GM12878 (cell line): ENCODE data around the gene MLLT3. TPM values are rescaled to one million over a fixed set of nuclear protein-coding genes. Genes with fewer than 3 reads are reported as not detected.
A peak's percentile ranks its signal among the peaks of the same experiment; 100 is the strongest.

Source experiments
- ATAC-seq: fragments of 200-7000 bp; cut with Tn5 transposase; 3 replicates; pipeline ENCODE4 v1.9.1; 2020; ENCODE audit warnings: mild to moderate bottlenecking, moderate library complexity
- BruUV-seq: library from RNA; stranded (reverse); fragments of 400-500 nt; replicated peaks from 2 replicates; lab custom pipeline; 2021; lab: Mats Ljungman, UMichigan
- CTCF ChIA-PET: fragments of 300-600 bp; sonication (Branson Sonifier 250); formaldehyde crosslinking; extraction: SDS; loops from one replicate; lab custom pipeline; 2021; ENCODE audit warnings: inconsistent platforms; lab: Yijun Ruan, JAX
- POLR2A ChIA-PET: fragments of 350-600 bp; formaldehyde crosslinking; extraction: SDS; loops from one replicate; lab custom pipeline; 2021; ENCODE audit warnings: inconsistent platforms; lab: Charles Lee
- RAD21 ChIA-PET: fragments of 300-600 bp; sonication (Branson Sonifier 250); formaldehyde crosslinking; loops from one replicate; lab custom pipeline; 2023; ENCODE audit warnings: antibody characterized with exemption; ENCODE audit not compliant: unreplicated experiment; lab: Charles Lee
- SMC1A ChIA-PET: fragments of 300-600 bp; sonication (Branson Sonifier 250); formaldehyde crosslinking; loops from one replicate; lab custom pipeline; 2023; ENCODE audit not compliant: unreplicated experiment, uncharacterized antibody; lab: Charles Lee
- DNase-seq: peaks from one replicate; pipeline ENCODE4 v3.0.0-alpha.2; 2011; ENCODE audit warnings: low read depth, low spot score
- FAIRE-seq: peaks from 3 replicates; lab custom pipeline; 2011; peaks lifted over from hg19 to GRCh38; lab: Jason Lieb, UNC
- H2AFZ ChIP-seq: 2 replicates; pipeline ENCODE4 v1.6.0; 2011; ENCODE audit warnings: low read depth, low read length, control low read depth; ENCODE audit not compliant: control insufficient read depth
- H3K27ac ChIP-seq: 2 replicates; pipeline ENCODE4 v1.5.1; 2011; ENCODE audit warnings: control low read depth; ENCODE audit not compliant: control insufficient read depth, insufficient read depth
- H3K27me3 ChIP-seq, 2 experiments: replicated peaks in 1 of 2; 2 replicates each; pipeline versions ENCODE4 v1.6.0 to v1.6.1; 2011; ENCODE audit warnings: low read length in 1 of 2; ENCODE audit not compliant: control insufficient read depth in 2 of 2, insufficient read depth in 2 of 2
- H3K36me3 ChIP-seq, 2 experiments: 2 replicates each; pipeline ENCODE4 v1.5.1; 2011; ENCODE audit warnings: low read length in 1 of 2; ENCODE audit not compliant: control insufficient read depth in 2 of 2, insufficient read depth in 2 of 2
- H3K4me1 ChIP-seq: 2 replicates; pipeline ENCODE4 v1.6.1; 2011; ENCODE audit warnings: mild to moderate bottlenecking, low read length, moderate library complexity, mixed read lengths; ENCODE audit not compliant: control insufficient read depth, insufficient read depth
- H3K4me2 ChIP-seq: 2 replicates; pipeline ENCODE4 v1.6.0; 2011; ENCODE audit warnings: control low read depth; ENCODE audit not compliant: control insufficient read depth, insufficient read depth
- H3K4me3 ChIP-seq: fragments of 200-600 bp; sonication (generic); 2 replicates; pipeline ENCODE4 v1.5.1; 2016
- H3K79me2 ChIP-seq: 2 replicates; pipeline ENCODE4 v1.6.0; 2011; ENCODE audit warnings: low read length; ENCODE audit not compliant: control insufficient read depth, insufficient read depth
- H3K9ac ChIP-seq: 2 replicates; pipeline ENCODE4 v1.8.0; 2011; ENCODE audit warnings: low read length, control low read depth, mixed read lengths; ENCODE audit not compliant: control insufficient read depth, insufficient read depth
- H3K9me3 ChIP-seq: replicated peaks from 3 replicates; pipeline ENCODE4 v1.5.1; 2011; ENCODE audit warnings: mild to moderate bottlenecking, low read length; ENCODE audit not compliant: control insufficient read depth, insufficient read depth
- H4K20me1 ChIP-seq: 2 replicates; pipeline ENCODE4 v1.6.0; 2011; ENCODE audit not compliant: control insufficient read depth, insufficient read depth
- BMI1 ChIP-seq: fragments of 450-650 bp; IDR thresholded peaks from 2 replicates; pipeline ENCODE4 v1.6.1; 2016; ENCODE audit warnings: mild to moderate bottlenecking, moderate library complexity, borderline replicate concordance
- ETV6 ChIP-seq, 2 experiments: fragments of 450-650 bp in 1 of 2; IDR thresholded peaks in 1 of 2; conservative IDR thresholded peaks in 1 of 2; 2 replicates each; pipeline ENCODE4 v1.6.1; 2014; ENCODE audit warnings: antibody characterized with exemption in 1 of 2, borderline replicate concordance in 1 of 2, low read depth in 1 of 2, mild to moderate bottlenecking in 1 of 2, moderate library complexity in 1 of 2
- KDM1A ChIP-seq: fragments of 200-600 bp; sonication (generic); IDR thresholded peaks from 2 replicates; pipeline ENCODE4 v1.6.1; 2016; ENCODE audit warnings: borderline replicate concordance
- MTA2 ChIP-seq: fragments of 450-650 bp; IDR thresholded peaks from 2 replicates; pipeline ENCODE4 v1.6.1; 2016; ENCODE audit warnings: low read depth, mild to moderate bottlenecking, moderate library complexity
- SMC3 ChIP-seq: IDR thresholded peaks from 2 replicates; pipeline ENCODE4 v1.6.1; 2011; ENCODE audit warnings: low read length, improper control_type of control experiment, borderline replicate concordance
- STAT1 ChIP-seq: fragments of 450-650 bp; conservative IDR thresholded peaks from 2 replicates; pipeline ENCODE4 v1.6.1; 2014; ENCODE audit warnings: antibody characterized with exemption, mild to moderate bottlenecking
- WGBS: methylation state at CpG from one replicate; pipeline ENCODE4 v1.1.6; 2016; ENCODE audit warnings: low lambda C conversion rate; ENCODE audit not compliant: insufficient replicate concordance, insufficient coverage; ENCODE audit errors: missing lambda C conversion rate; 5-methylcytosine and 5-hydroxymethylcytosine counted together
- in situ Hi-C: fragments of 300-500 bp; cut with MboI; formaldehyde crosslinking; loops from 9 replicates; pipeline ENCODE4 v1.14.3; 2018; ENCODE audit warnings: mixed read lengths
- intact Hi-C: fragments of 100-400 bp; cut with micrococcal nuclease; formaldehyde crosslinking; loops from one replicate; pipeline ENCODE4 v1.14.2; 2022; ENCODE audit not compliant: unreplicated experiment
- polyA plus RNA-seq, 11 experiments: library from polyadenylated mRNA; depleted of rRNA in 4 of 11; unstranded in 6 of 11; stranded (reverse) in 5 of 11; fragments of >200 nt; fragmentation: Nextera tagmentation in 4 of 11; fragmentation: Illumina TruSeq in 1 of 11; extraction: Ambion mirVana in 4 of 11; extraction: Trizol in 1 of 11; gene quantifications; 1 replicate in 1 of 11; 2 replicates in 10 of 11; pipeline versions ENCODE4 v1.2.1 to v1.2.3, GENCODE V29; 2011 to 2016; ENCODE audit warnings: inconsistent platforms in 2 of 11, missing spikeins in 2 of 11, low read depth in 1 of 11
- total RNA-seq, 4 experiments: library from RNA; depleted of rRNA in 3 of 4; stranded (reverse); fragments of >200 nt in 3 of 4; fragmentation: Illumina TruSeq in 1 of 4; extraction: Trizol in 1 of 4; gene quantifications; 2 replicates each; pipeline versions ENCODE4 v1.2.1 to v1.2.3, GENCODE V29; 2013 to 2021
- TF ChIP-seq, protein P1 (sequence below): fragments of 450-650 bp; IDR thresholded peaks from 2 replicates; pipeline ENCODE4 v1.6.1; 2016; ENCODE audit warnings: mild to moderate bottlenecking, moderate library complexity, borderline replicate concordance
- TF ChIP-seq, protein P2 (sequence below): IDR thresholded peaks from 2 replicates; pipeline ENCODE4 v1.6.1; 2012; ENCODE audit warnings: low read depth, low read length, improper control_type of control experiment
- TF ChIP-seq, protein P3 (sequence below): IDR thresholded peaks from 2 replicates; pipeline ENCODE4 v1.6.1; 2012; ENCODE audit warnings: mild to moderate bottlenecking, low read depth, low read length

The MLLT3 gene
- total and polyA plus RNA-seq, 10 of the 15 experiments (the other 5 are each of a cell fraction or from before 2014, with no cell fraction given): 17.7 to 72.3 (median 35.6) TPM

DNA sequence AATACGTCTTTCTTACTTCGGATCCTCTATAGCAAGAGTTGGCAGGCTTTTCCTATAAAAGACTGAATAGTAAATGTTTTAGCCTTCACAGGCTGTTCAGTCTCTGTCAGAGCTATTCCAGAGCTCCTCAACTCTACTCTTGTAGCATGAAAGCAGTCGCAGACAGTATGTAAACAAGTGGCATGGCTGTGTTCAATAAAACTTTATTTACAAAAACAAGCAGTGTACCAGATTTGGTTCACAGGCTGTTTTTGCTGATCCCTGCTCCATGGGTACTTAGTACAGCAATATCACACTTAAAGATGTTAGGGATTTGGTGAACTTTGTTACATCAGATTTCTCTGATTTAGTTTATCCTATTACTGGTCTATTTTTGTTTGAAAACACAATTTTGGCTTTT, 235.2 kb downstream of the MLLT3 start:
- Histone ChIP-seq H3K9me3 (no peaks in the 10 kb centered on the region; the same call in 2 of the 3 replicates), H3K27me3 (no peaks in the 10 kb centered on the region), H2AFZ (no peak overlapping the region), H3K36me3 (no peaks in the 10 kb centered on the region), H3K4me1 (peaks cover 10% of the 10 kb centered on the region; the same call in 1 of the 2 replicates), H3K4me2 (no peak overlapping the region), H3K4me3 (no peak overlapping the region), H3K27ac (no peak overlapping the region), H4K20me1 (no peaks in the 10 kb centered on the region), H3K79me2 (no peaks in the 10 kb centered on the region; the same call in 1 of the 2 replicates), H3K9ac (no peak overlapping the region)
- no TSS peak for BruUV-seq
- FAIRE-seq (no peak), ATAC-seq (no peak), DNase-seq (no peak)
- 79% methylated on average over 3 of the region's 3 CpGs for WGBS
- ChIA-PET RAD21 (no interaction called here), SMC1A (interaction anchor here (0.9 kb wide), 1 partner anchor 108 kb away, joined by 3 read pairs; no protein-coding TSS in a partner anchor), CTCF (no interaction called here), POLR2A (no interaction called here)
- intact Hi-C loops (no loop called here), in situ Hi-C loops (no loop called here)
- no peak for TF ChIP-seq BMI1
- TF ChIP-seq, protein P1, sequence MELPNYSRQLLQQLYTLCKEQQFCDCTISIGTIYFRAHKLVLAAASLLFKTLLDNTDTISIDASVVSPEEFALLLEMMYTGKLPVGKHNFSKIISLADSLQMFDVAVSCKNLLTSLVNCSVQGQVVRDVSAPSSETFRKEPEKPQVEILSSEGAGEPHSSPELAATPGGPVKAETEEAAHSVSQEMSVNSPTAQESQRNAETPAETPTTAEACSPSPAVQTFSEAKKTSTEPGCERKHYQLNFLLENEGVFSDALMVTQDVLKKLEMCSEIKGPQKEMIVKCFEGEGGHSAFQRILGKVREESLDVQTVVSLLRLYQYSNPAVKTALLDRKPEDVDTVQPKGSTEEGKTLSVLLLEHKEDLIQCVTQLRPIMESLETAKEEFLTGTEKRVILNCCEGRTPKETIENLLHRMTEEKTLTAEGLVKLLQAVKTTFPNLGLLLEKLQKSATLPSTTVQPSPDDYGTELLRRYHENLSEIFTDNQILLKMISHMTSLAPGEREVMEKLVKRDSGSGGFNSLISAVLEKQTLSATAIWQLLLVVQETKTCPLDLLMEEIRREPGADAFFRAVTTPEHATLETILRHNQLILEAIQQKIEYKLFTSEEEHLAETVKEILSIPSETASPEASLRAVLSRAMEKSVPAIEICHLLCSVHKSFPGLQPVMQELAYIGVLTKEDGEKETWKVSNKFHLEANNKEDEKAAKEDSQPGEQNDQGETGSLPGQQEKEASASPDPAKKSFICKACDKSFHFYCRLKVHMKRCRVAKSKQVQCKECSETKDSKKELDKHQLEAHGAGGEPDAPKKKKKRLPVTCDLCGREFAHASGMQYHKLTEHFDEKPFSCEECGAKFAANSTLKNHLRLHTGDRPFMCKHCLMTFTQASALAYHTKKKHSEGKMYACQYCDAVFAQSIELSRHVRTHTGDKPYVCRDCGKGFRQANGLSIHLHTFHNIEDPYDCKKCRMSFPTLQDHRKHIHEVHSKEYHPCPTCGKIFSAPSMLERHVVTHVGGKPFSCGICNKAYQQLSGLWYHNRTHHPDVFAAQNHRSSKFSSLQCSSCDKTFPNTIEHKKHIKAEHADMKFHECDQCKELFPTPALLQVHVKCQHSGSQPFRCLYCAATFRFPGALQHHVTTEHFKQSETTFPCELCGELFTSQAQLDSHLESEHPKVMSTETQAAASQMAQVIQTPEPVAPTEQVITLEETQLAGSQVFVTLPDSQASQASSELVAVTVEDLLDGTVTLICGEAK: peak; percentile 69

DNA sequence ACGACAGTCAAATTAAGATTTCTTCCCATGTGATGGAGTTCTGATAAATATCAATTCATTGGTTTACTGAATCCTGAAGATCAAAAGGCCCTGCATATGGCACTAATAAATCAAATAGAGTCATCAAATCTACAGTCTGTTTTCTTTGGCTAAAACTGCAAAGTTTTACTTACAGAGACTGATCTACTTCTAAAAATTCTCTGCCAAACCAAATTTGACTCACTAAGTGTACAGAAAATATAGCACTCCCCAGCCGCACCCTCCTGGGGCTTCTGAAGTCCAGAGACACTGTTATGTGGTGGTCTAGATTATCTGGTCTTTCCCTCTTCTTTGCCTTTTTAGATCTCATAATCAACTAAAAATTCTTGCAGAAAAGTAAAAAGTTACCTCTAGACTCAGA, 237.7 kb downstream of the MLLT3 start:
- ChIA-PET POLR2A (no interaction called here), RAD21 (no interaction called here), SMC1A (no interaction called here), CTCF (no interaction called here)
- 100% methylated on average over 2 of the region's 2 CpGs for WGBS
- no peaks in the 10 kb centered on the region for H4K20me1 ChIP-seq
- DNase-seq (no peak), ATAC-seq (no peak), FAIRE-seq (no peak)
- H3K79me2 ChIP-seq: no peaks in the 10 kb centered on the region; the same call in 1 of the 2 replicates
- BruUV-seq: no TSS peak
- no peaks in the 10 kb centered on the region for H3K27me3 ChIP-seq
- no peak overlapping the region for H3K4me2 ChIP-seq
- H3K27ac ChIP-seq: no peak overlapping the region
- in situ Hi-C loops (no loop called here), intact Hi-C loops (no loop called here)
- no peak overlapping the region for H2AFZ ChIP-seq
- H3K4me1 ChIP-seq: peaks cover 10% of the 10 kb centered on the region; the same call in 1 of the 2 replicates
- H3K9ac ChIP-seq: no peak overlapping the region
- no peaks in the 10 kb centered on the region for H3K36me3 ChIP-seq
- no peaks in the 10 kb centered on the region; the same call in 2 of the 3 replicates for H3K9me3 ChIP-seq
- H3K4me3 ChIP-seq: no peak overlapping the region
- TF ChIP-seq ETV6 (conservative IDR thresholded peaks at IDR 0.05 in 1 of 2, IDR thresholded peaks at IDR 0.05 in 1 of 2; ENCODE audit: borderline replicate concordance in 1 of 2, low read depth in 1 of 2) (no peak), KDM1A (no peak), MTA2 (no peak), SMC3 (no peak), STAT1 (no peak)
- TF ChIP-seq, protein P2, sequence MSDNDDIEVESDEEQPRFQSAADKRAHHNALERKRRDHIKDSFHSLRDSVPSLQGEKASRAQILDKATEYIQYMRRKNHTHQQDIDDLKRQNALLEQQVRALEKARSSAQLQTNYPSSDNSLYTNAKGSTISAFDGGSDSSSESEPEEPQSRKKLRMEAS: no peak
- TF ChIP-seq, protein P3, sequence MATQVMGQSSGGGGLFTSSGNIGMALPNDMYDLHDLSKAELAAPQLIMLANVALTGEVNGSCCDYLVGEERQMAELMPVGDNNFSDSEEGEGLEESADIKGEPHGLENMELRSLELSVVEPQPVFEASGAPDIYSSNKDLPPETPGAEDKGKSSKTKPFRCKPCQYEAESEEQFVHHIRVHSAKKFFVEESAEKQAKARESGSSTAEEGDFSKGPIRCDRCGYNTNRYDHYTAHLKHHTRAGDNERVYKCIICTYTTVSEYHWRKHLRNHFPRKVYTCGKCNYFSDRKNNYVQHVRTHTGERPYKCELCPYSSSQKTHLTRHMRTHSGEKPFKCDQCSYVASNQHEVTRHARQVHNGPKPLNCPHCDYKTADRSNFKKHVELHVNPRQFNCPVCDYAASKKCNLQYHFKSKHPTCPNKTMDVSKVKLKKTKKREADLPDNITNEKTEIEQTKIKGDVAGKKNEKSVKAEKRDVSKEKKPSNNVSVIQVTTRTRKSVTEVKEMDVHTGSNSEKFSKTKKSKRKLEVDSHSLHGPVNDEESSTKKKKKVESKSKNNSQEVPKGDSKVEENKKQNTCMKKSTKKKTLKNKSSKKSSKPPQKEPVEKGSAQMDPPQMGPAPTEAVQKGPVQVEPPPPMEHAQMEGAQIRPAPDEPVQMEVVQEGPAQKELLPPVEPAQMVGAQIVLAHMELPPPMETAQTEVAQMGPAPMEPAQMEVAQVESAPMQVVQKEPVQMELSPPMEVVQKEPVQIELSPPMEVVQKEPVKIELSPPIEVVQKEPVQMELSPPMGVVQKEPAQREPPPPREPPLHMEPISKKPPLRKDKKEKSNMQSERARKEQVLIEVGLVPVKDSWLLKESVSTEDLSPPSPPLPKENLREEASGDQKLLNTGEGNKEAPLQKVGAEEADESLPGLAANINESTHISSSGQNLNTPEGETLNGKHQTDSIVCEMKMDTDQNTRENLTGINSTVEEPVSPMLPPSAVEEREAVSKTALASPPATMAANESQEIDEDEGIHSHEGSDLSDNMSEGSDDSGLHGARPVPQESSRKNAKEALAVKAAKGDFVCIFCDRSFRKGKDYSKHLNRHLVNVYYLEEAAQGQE: no peak
